Progenitor cell of endocrine pancreas (in vitro differentiated cells): ENCODE results near the gene ADAM12. TPM values are rescaled to one million over a fixed set of nuclear protein-coding genes. Genes with fewer than 3 reads are reported as not detected.

Experiments
- DNase-seq: peaks from one replicate; pipeline ENCODE4 v3.0.0; 2021; ENCODE audit warnings: low spot score; ENCODE audit not compliant: unreplicated experiment
- H3K27ac Mint-ChIP-seq: 2 replicates; pipeline ENCODE4 v1.8.0; 2021; ENCODE audit warnings: mild to moderate bottlenecking, moderate library complexity, mixed read lengths
- H3K27me3 Mint-ChIP-seq: 2 replicates; pipeline ENCODE4 v1.8.0; 2021; ENCODE audit warnings: mixed read lengths
- H3K36me3 Mint-ChIP-seq: 2 replicates; pipeline ENCODE4 v1.8.0; 2022; ENCODE audit warnings: mixed read lengths; ENCODE audit not compliant: insufficient read depth
- H3K4me1 Mint-ChIP-seq: 2 replicates; pipeline ENCODE4 v1.8.0; 2021; ENCODE audit warnings: low read depth, mixed read lengths
- H3K4me3 Mint-ChIP-seq: 2 replicates; pipeline ENCODE4 v1.8.0; 2021; ENCODE audit warnings: low read depth, mild to moderate bottlenecking, moderate library complexity, mixed read lengths
- H3K9me3 Mint-ChIP-seq: 2 replicates; pipeline ENCODE4 v1.8.0; 2021; ENCODE audit warnings: low read depth, mixed read lengths
- total RNA-seq: library from RNA; stranded (reverse); gene quantifications from 2 replicates; pipeline ENCODE4 v1.2.1, GENCODE V29; 2021
- TF ChIP-seq, protein P1 (sequence below): fragments of 200-600 bp; sonication (generic); IDR thresholded peaks from one replicate; pipeline ENCODE4 v1.5.0; 2021; ENCODE audit warnings: antibody characterized with exemption, mild to moderate bottlenecking; ENCODE audit not compliant: unreplicated experiment

ADAM12 gene
- total RNA-seq, 1 donor from 2014 or later: 1.8 TPM

DNA sequence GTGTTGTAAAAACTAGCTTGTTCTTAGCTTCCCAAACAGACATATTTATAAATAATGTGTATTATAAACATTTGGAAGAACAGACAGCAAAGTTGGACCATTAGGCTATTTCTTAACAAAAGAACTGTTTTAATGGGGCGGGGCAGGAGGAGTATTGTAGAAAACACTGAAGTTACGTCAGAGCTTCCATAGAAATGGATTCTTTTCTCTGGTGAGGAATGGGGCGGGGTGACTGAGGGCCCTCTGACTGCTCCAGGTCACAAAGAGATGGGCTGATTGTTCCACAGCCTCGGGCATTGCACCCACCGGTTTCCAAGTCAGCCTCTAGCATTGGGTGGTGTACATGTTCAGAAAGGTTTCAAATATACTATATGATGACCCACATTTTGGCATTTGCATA, 36.8 kb upstream of the ADAM12 start:
- no peak for DNase-seq
- peaks cover 9% of the 10 kb centered on the region for H3K9me3 Mint-ChIP-seq
- peaks cover 50% of the 10 kb centered on the region for H3K27me3 Mint-ChIP-seq
- H3K27ac Mint-ChIP-seq: no peak overlapping the region
- H3K4me1 Mint-ChIP-seq: peaks cover 3% of the 10 kb centered on the region
- no peaks in the 10 kb centered on the region for H3K36me3 Mint-ChIP-seq
- H3K4me3 Mint-ChIP-seq: no peak overlapping the region
- TF ChIP-seq, protein P1, sequence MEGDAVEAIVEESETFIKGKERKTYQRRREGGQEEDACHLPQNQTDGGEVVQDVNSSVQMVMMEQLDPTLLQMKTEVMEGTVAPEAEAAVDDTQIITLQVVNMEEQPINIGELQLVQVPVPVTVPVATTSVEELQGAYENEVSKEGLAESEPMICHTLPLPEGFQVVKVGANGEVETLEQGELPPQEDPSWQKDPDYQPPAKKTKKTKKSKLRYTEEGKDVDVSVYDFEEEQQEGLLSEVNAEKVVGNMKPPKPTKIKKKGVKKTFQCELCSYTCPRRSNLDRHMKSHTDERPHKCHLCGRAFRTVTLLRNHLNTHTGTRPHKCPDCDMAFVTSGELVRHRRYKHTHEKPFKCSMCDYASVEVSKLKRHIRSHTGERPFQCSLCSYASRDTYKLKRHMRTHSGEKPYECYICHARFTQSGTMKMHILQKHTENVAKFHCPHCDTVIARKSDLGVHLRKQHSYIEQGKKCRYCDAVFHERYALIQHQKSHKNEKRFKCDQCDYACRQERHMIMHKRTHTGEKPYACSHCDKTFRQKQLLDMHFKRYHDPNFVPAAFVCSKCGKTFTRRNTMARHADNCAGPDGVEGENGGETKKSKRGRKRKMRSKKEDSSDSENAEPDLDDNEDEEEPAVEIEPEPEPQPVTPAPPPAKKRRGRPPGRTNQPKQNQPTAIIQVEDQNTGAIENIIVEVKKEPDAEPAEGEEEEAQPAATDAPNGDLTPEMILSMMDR: no peak

DNA sequence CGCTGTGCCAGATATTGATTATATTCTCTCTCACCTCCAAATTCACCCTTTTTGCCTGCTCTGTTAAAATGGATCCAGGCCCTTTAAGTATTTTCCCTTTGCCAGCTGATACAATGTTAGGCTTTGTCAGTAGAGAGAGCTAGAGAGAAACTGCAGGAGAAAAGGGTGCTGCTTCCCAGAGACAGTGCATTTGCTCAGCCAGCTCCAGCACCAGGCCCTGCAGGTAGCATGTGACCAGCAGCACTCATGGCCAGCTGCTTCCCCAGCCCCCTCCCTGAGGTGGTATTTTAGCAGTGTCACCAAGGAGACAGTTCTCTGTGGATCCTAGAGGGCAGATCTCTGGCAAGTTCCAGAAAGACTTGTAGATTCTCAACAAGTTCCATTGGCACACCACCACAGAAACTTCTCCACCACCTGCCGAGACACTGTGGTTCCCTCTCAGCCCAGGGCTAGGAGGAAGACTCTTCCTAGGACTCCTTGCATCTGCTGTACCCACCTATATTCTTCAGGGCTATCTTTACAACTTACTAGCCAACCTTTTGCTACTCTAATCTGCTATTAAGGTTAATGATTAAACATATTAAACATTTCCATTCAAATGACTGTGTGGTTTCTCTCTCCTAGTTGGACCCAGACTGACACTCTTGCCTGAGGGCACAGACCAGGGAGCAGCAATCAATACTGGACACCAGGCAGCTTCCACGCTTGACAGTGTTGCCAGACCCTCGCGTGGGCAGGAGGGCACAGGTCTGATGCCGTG, 35.6 kb upstream of the ADAM12 start:
- no peak overlapping the region for H3K27ac Mint-ChIP-seq
- peaks cover 3% of the 10 kb centered on the region for H3K4me1 Mint-ChIP-seq
- no peak for DNase-seq
- TF ChIP-seq, protein P1: no peak
- peaks cover 9% of the 10 kb centered on the region for H3K9me3 Mint-ChIP-seq
- peaks cover 45% of the 10 kb centered on the region for H3K27me3 Mint-ChIP-seq
- no peak overlapping the region for H3K4me3 Mint-ChIP-seq
- H3K36me3 Mint-ChIP-seq: no peaks in the 10 kb centered on the region

- peaks cover 3% of the 10 kb centered on the region for H3K4me1 Mint-ChIP-seq
- H3K4me3 Mint-ChIP-seq: no peak overlapping the region
- H3K36me3 Mint-ChIP-seq: no peaks in the 10 kb centered on the region
- peaks cover 9% of the 10 kb centered on the region for H3K9me3 Mint-ChIP-seq
- peaks cover 36% of the 10 kb centered on the region for H3K27me3 Mint-ChIP-seq
- H3K27ac Mint-ChIP-seq: no peak overlapping the region
- DNase-seq: no peak
- TF ChIP-seq, protein P1: no peak
Observed at GRCh38 chr10:126422567-126422966, 34.3 kb upstream of the ADAM12 start.

DNA sequence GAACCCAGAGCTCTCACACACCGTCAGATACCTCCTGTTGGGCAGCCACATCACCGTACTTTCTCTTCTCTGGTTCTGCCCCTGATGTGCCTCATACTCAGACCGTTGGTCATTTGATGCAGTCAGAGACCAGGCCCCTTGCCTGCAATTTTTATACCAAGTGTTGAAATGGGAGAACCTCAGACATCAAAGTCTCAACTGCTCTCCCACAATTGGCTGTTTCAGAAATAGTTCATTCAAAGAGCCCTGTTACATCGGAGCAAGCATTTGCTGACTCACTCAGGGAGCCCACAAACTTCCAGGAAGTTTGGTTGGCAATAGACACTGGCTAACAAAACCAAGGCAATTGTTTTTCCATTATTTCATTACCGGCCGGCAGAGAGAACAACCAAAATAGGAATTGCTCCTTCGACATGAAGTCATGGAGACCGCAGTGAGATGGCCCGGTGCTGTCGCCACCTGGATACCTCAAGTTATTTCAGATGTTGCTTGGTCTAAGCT, 33.5 kb upstream of the ADAM12 start:
- no peak overlapping the region for H3K27ac Mint-ChIP-seq
- H3K9me3 Mint-ChIP-seq: peaks cover 9% of the 10 kb centered on the region
- H3K27me3 Mint-ChIP-seq: peaks cover 28% of the 10 kb centered on the region
- peaks cover 3% of the 10 kb centered on the region for H3K4me1 Mint-ChIP-seq
- DNase-seq: no peak
- no peak overlapping the region for H3K4me3 Mint-ChIP-seq
- no peaks in the 10 kb centered on the region for H3K36me3 Mint-ChIP-seq
- TF ChIP-seq, protein P1: no peak

DNA sequence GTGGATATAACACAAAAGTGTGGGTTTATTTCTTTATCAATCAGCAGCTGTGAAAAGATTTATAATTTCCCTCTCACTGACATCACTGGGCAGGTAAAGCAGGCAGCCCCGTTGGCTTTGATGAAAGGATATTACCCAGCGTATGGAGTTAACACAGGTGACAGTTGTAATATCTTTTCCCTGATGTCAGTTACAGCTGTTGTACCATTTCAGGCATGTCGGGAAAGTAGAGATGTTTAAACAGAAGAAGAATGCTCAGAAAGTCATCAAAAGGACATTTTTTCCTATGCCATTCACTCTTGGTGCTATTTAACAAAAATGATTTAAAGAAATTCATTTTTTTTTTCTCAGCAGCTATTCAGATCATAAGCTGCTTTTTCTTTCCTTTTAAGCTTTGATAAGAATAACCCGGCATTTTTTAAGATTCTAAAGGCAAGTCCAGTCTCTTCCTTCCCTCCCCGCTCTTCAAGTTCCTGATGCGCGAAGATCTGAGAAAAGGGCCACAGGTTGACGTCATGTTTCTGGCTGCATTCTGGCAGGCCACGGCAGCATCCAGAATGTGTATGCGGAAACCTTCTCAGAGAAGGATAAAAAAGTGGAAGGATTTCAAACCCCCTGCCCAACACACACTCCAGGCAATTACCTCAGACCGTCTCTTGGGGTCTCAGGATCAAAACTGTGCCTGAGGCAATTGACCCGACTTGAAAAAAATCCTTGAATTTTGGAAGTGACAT, 32.5 kb upstream of the ADAM12 start:
- Mint-ChIP-seq H3K4me3 (no peak overlapping the region), H3K27me3 (peaks cover 20% of the 10 kb centered on the region), H3K36me3 (no peaks in the 10 kb centered on the region), H3K4me1 (peaks cover 3% of the 10 kb centered on the region), H3K27ac (no peak overlapping the region), H3K9me3 (peaks cover 9% of the 10 kb centered on the region)
- no peak for DNase-seq
- TF ChIP-seq, protein P1: no peak
